Kidney (tissue), 14 donors: Measurements from ENCODE around the gene MCOLN2. TPM values are rescaled to one million over a fixed set of nuclear protein-coding genes. Genes with fewer than 3 reads are reported as not detected.

ENCODE experiments used
- DNase-seq, 5 donors: peaks; one replicate each; pipeline ENCODE4 v3.0.0-alpha.2; 2013 to 2020
- FAIRE-seq: peaks from 2 replicates; lab custom pipeline; 2012; peaks lifted over from hg19 to GRCh38; lab: Jason Lieb, UNC
- H3K27ac ChIP-seq, 2 donors: one replicate each; pipeline ENCODE4 v1.7.0; 2013; ENCODE audit warnings: low read depth in 2 of 2, low read length in 2 of 2, inconsistent platforms in 1 of 2
- H3K27me3 ChIP-seq: one replicate; pipeline ENCODE4 v1.7.1; 2013; ENCODE audit warnings: low read length, inconsistent platforms; ENCODE audit not compliant: control insufficient read depth, insufficient read depth
- H3K36me3 ChIP-seq, 3 donors: one replicate each; pipeline versions ENCODE4 v1.7.0 to v1.7.1; 2013; ENCODE audit warnings: low read length in 3 of 3, control low read depth in 1 of 3, inconsistent platforms in 1 of 3; ENCODE audit not compliant: insufficient read depth in 3 of 3, control insufficient read depth in 2 of 3
- H3K4me1 ChIP-seq, 3 donors: one replicate each; pipeline versions ENCODE4 v1.7.0 to v1.7.1; 2013; ENCODE audit warnings: low read length in 3 of 3, inconsistent platforms in 1 of 3, low read depth in 1 of 3; ENCODE audit not compliant: control insufficient read depth in 2 of 3, insufficient read depth in 2 of 3
- H3K4me3 ChIP-seq, 3 donors: one replicate each; pipeline versions ENCODE4 v1.7.0 to v1.8.1; 2013; ENCODE audit warnings: low read length in 3 of 3, control low read depth in 1 of 3, inconsistent platforms in 1 of 3
- H3K9ac ChIP-seq, 3 donors: one replicate each; pipeline versions ENCODE4 v1.7.0 to v1.7.1; 2013; ENCODE audit warnings: low read length in 3 of 3, control low read depth in 1 of 3, inconsistent platforms in 1 of 3
- H3K9me3 ChIP-seq, 3 donors: one replicate each; pipeline versions ENCODE4 v1.7.0 to v1.7.1; 2013; ENCODE audit warnings: low read length in 3 of 3, control low read depth in 1 of 3, inconsistent platforms in 1 of 3; ENCODE audit not compliant: control insufficient read depth in 2 of 3, insufficient read depth in 1 of 3
- CTCF ChIP-seq: IDR thresholded peaks from 3 replicates; pipeline ENCODE4 v1.5.1; 2012; ENCODE audit warnings: mild to moderate bottlenecking, moderate library complexity, borderline replicate concordance; ENCODE audit not compliant: insufficient read depth; ENCODE audit errors: extremely low read depth
- intact Hi-C: fragments of 100-400 bp; cut with DNase I; formaldehyde crosslinking; loops from one replicate; pipeline ENCODE4 v1.11.1; 2022
- polyA plus RNA-seq: library from polyadenylated mRNA; stranded (reverse); fragments of 350-450 nt; fragmentation: Illumina TruSeq; extraction: RNeasy Lipid Tissue Mini Kit (QIAGEN cat#74804); gene quantifications from one replicate; pipeline ENCODE4 v1.2.3, GENCODE V29; 2014; ENCODE audit warnings: low read depth, low replicate concordance; ENCODE audit not compliant: insufficient read depth
- total RNA-seq: library from RNA; stranded (reverse); fragmentation: NEBNext Ultra II Directional; extraction: Animal tissue kit (Norgen Biotek cat#: 25700); gene quantifications from one replicate; pipeline ENCODE4 v1.2.1, GENCODE V29; 2021
- donor health status: control.
- donor health status: control.
- donor health status: control.
- donor health status: control.
- donor health status: control.
- donor health status: DM: yes; HTN: yes; CAD: no.
- donor health status: Normal renal cell carcinoma (clear cell type).

Gene MCOLN2
- total and polyA plus RNA-seq, 2 donors from 2014 or later = 0.56 to 3.1 TPM

- Histone ChIP-seq H3K9me3 (no peaks in the 10 kb centered on the region), H3K4me3 (no peak overlapping the region), H3K4me1 (peaks cover 0 to 8% (median 0%) of the 10 kb centered on the region in 3 donors), H3K36me3 (no peaks in the 10 kb centered on the region), H3K27ac (no peak overlapping the region), H3K9ac (no peak overlapping the region), H3K27me3 (peaks cover 27% of the 10 kb centered on the region)
- no peak for FAIRE-seq
- no peak for DNase-seq
- intact Hi-C loops = no loop called here
- no peak for TF ChIP-seq CTCF
These were observed 4.8 kb upstream of the MCOLN2 start for GRCh38 chr1:85001742-85002141.

GRCh38 chr1:84998642-84999280 is 1.8 kb upstream of the MCOLN2 start:
- Histone ChIP-seq H3K27ac (no peak overlapping the region), H3K9me3 (no peaks in the 10 kb centered on the region), H3K27me3 (peaks cover 35% of the 10 kb centered on the region), H3K36me3 (no peaks in the 10 kb centered on the region), H3K9ac (no peak overlapping the region), H3K4me3 (peak overlapping the region in 1 of 3 donors; percentile 78), H3K4me1 (peaks cover 0 to 12% (median 0%) of the 10 kb centered on the region in 3 donors)
- intact Hi-C loops = no loop called here
- FAIRE-seq = no peak
- no peak for TF ChIP-seq CTCF
- no peak for DNase-seq

- Histone ChIP-seq H3K27ac (no peak overlapping the region), H3K36me3 (no peaks in the 10 kb centered on the region), H3K9me3 (no peaks in the 10 kb centered on the region), H3K9ac (no peak overlapping the region), H3K27me3 (peaks cover 35% of the 10 kb centered on the region), H3K4me1 (peaks cover 0 to 12% (median 0%) of the 10 kb centered on the region in 3 donors), H3K4me3 (peak overlapping the region; percentile 4 to 78 (median 10))
- no peak for TF ChIP-seq CTCF
- DNase-seq (peak in 3 of 5 donors; percentile 19 to 60 (median 31)), FAIRE-seq (no peak)
- intact Hi-C loops = no loop called here
These were observed 1.0 kb upstream of the MCOLN2 start for GRCh38 chr1:84997667-84998600.
